Stimulated activated CD4-positive, alpha-beta T cell treated with anti-CD3 and anti-CD28 coated beads, Interleukin-1b, Interleukin-23, amount 100 ng/mL, for 24 hours (primary cell): ENCODE results near the gene TINCR.

ENCODE experiments used
- DNase-seq, 4 experiments: peaks; one replicate each; pipeline ENCODE4 v3.0.0-alpha.2; 2020; ENCODE audit warnings: low read depth in 4 of 4, low spot score in 1 of 4

Gene TINCR

DNA sequence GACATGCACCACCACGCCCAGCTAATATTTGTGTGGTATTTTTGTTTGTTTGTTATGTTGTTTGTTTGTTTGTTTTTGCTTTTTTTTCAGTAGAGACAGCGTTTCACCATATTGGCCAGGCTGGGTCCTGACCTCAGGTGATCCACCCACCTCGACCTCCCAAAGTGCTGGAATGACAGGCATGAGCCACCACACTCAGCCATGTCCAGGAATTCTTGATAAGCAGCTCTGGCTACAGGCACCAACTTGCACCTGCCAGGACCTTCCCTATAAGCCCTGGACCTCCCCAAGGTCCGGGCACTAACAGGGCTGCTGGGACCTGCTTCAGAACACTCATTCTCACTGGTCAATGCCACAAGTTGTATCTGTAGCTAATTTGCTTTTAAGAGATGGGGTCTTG, 48.7 kb downstream of the TINCR start:
- DNase-seq: no peak

DNA sequence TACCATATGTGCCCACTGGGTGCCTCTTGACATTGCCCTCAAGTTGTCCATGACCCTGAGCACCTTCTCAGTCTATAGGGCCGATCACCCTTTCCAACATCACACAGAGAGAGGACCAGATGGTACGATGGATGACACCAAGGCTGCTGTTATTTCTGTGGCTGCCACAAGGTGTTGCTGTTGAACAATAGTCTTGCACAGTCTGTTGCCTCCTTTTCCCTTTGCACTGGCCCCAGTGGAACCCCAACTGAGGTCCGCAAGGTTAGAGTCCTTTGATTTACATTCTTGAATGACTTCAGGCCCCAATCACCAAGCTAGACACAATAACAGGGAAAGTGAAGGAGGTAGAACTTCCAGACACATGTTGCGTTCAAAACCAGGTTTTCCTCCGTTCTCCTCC, 52.0 kb downstream of the TINCR start:
- no peak for DNase-seq

DNA sequence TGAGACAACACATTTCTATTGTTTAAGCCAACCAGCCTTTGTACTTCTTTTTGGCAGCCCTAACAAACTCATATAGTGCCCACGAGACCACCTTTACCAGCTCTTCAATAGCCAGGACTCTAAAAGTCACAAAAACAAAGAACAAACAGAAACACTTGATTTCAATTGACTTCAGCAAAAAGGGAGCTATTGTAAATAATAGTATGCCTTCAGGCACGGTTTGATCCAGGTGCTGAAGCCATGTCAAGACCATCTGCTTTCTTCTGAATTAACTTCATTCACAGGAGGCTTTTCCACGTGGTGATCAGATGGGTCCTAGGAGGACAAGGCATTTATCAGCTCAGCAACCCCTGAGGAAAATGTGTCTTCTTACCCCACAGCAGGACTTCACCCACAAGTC, 53.8 kb downstream of the TINCR start:
- DNase-seq: no peak

DNA sequence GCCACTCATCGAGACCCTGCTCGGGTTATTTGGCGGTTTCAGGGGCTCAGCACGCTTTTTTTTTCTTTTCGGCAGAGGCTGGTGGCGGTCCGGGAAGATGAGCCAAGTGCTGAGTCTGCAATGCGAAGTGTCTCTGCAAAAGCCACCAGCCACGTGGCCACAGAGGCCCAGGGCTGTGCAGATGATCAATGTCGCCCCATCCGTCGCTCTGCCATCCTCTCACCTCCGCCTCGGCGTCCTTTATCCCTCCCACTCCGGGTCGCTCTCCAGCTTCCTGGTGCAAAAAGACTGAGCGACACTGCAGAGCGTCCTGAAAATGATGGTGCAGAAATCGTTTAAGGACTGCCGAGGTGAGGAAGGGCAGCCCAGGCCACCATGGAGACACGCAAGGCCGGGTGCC, 55.0 kb downstream of the TINCR start:
- DNase-seq: no peak
